Spleen (tissue), 11 donors: ENCODE data around the gene C1orf174. TPM values are rescaled to one million over a fixed set of nuclear protein-coding genes. Genes with fewer than 3 reads are reported as not detected.

ENCODE experiments used
- DNase-seq: peaks from one replicate; pipeline ENCODE4 v3.0.0-alpha.2; 2020
- H3K27ac ChIP-seq, 8 donors: fragments of 200-600 bp; sonication (generic) in 7 of 8; 1 replicate in 4 of 8; 2 replicates in 4 of 8; pipeline versions ENCODE4 v1.5.0 to v1.8.0; 2016 to 2021; ENCODE audit warnings: inconsistent platforms in 4 of 8, mild to moderate bottlenecking in 4 of 8, moderate library complexity in 1 of 8
- H3K27me3 ChIP-seq, 7 donors: fragments of 200-600 bp; sonication (generic) in 6 of 7; replicated peaks in 1 of 7; 1 replicate in 4 of 7; 2 replicates in 3 of 7; pipeline versions ENCODE4 v1.5.0 to v1.8.0; 2016 to 2021; ENCODE audit warnings: inconsistent platforms in 3 of 7, mild to moderate bottlenecking in 1 of 7
- H3K36me3 ChIP-seq, 6 donors: fragments of 200-600 bp; sonication (generic) in 5 of 6; 1 replicate in 4 of 6; 2 replicates in 2 of 6; pipeline versions ENCODE4 v1.5.0 to v1.8.0; 2016 to 2021; ENCODE audit warnings: inconsistent platforms in 2 of 6
- H3K4me1 ChIP-seq, 6 donors: fragments of 200-600 bp; sonication (generic) in 5 of 6; 1 replicate in 3 of 6; 2 replicates in 3 of 6; pipeline versions ENCODE4 v1.5.0 to v1.8.0; 2016 to 2021; ENCODE audit warnings: inconsistent platforms in 3 of 6
- H3K4me3 ChIP-seq, 8 donors: fragments of 200-600 bp; sonication (generic) in 7 of 8; 1 replicate in 4 of 8; 2 replicates in 4 of 8; pipeline versions ENCODE4 v1.5.0 to v1.8.0; 2016 to 2021; ENCODE audit warnings: inconsistent platforms in 4 of 8, mild to moderate bottlenecking in 4 of 8, moderate library complexity in 2 of 8
- H3K9me3 ChIP-seq, 8 donors: fragments of 200-600 bp; sonication (generic) in 7 of 8; 1 replicate in 4 of 8; 2 replicates in 4 of 8; pipeline versions ENCODE4 v1.5.0 to v1.8.0; 2016 to 2021; ENCODE audit warnings: inconsistent platforms in 4 of 8
- POLR2A ChIP-seq, 3 donors: fragments of 450-650 bp; IDR thresholded peaks; one replicate each; pipeline ENCODE4 v1.5.1; 2017; ENCODE audit warnings: antibody characterized with exemption in 3 of 3, mild to moderate bottlenecking in 1 of 3
- POLR2AphosphoS5 ChIP-seq, 3 donors: sonication (generic); formaldehyde crosslinking; IDR thresholded peaks; one replicate each; pipeline ENCODE4 v1.5.1; 2017; ENCODE audit warnings: antibody characterized with exemption in 3 of 3
- WGBS, 5 donors: extraction: QIAGEN DNeasy Blood & Tissue Kit in 3 of 5; methylation state at CpG; one replicate each; pipeline versions ENCODE4 v1.1.5 to v1.1.7; 2013 to 2018; 5-methylcytosine and 5-hydroxymethylcytosine counted together
- intact Hi-C: fragments of 100-400 bp; cut with DNase I; formaldehyde crosslinking; loops from one replicate; pipeline ENCODE4 v1.15.0; 2023; ENCODE audit warnings: low total_unique reads
- polyA plus RNA-seq, 3 donors: library from polyadenylated mRNA; stranded (reverse); fragments of 200-250 nt; gene quantifications; one replicate each; pipeline ENCODE4 v1.2.1, GENCODE V29; 2013
- total RNA-seq, 7 donors: library from RNA; depleted of rRNA in 3 of 7; stranded (reverse); fragments of >200 nt in 3 of 7; fragmentation: NEBNext Ultra II Directional in 4 of 7; extraction: Animal tissue kit (Norgen Biotek cat#: 25700) in 4 of 7; gene quantifications; one replicate each; pipeline versions ENCODE4 v1.1.0 to v1.2.1, GENCODE V29; 2016 to 2021
- TF ChIP-seq, protein P1 (sequence below), 11 experiments: fragments of 200-600 bp in 7 of 11; fragments of 450-650 bp in 4 of 11; sonication (generic) in 4 of 11; IDR thresholded peaks in 8 of 11; conservative IDR thresholded peaks in 3 of 11; 1 replicate in 7 of 11; 2 replicates in 4 of 11; pipeline versions ENCODE4 v1.4.0 to v1.8.0; 2016 to 2021; ENCODE audit warnings: antibody characterized with exemption in 11 of 11, inconsistent platforms in 4 of 11, mild to moderate bottlenecking in 1 of 11
- donor health status: healthy with polysubstance abuse.
- donor health status: DM: no; HTN: no; CAD: no; lungs with moderate emphysema.
- donor health status: DM: no; HTN: no; CAD: no.
- donor health status: Bipolar disorder and iron deficiency.
- donor health status: healthy.
- donor health status: DM: no; HTN: no; CAD: no.
- donor health status: DM: yes; HTN: yes; CAD: no.

C1orf174 gene
- total and polyA plus RNA-seq, 10 donors = 14.9 to 34.5 (median 21.8) TPM

GRCh38 chr1:3942416-3943122 lies 42.5 kb upstream of the C1orf174 start:
- no peak for DNase-seq

GRCh38 chr1:3940754-3941345 lies 40.8 kb upstream of the C1orf174 start:
- H3K27ac ChIP-seq = no peak overlapping the region
- H3K36me3 ChIP-seq = no peaks in the 10 kb centered on the region
- H3K4me3 ChIP-seq = no peak overlapping the region
- 67 to 76% (median 69%) methylated on average over 12 of the region's 12 CpGs for WGBS, 5 donors
- intact Hi-C loops = no loop called here
- TF ChIP-seq, protein P1, sequence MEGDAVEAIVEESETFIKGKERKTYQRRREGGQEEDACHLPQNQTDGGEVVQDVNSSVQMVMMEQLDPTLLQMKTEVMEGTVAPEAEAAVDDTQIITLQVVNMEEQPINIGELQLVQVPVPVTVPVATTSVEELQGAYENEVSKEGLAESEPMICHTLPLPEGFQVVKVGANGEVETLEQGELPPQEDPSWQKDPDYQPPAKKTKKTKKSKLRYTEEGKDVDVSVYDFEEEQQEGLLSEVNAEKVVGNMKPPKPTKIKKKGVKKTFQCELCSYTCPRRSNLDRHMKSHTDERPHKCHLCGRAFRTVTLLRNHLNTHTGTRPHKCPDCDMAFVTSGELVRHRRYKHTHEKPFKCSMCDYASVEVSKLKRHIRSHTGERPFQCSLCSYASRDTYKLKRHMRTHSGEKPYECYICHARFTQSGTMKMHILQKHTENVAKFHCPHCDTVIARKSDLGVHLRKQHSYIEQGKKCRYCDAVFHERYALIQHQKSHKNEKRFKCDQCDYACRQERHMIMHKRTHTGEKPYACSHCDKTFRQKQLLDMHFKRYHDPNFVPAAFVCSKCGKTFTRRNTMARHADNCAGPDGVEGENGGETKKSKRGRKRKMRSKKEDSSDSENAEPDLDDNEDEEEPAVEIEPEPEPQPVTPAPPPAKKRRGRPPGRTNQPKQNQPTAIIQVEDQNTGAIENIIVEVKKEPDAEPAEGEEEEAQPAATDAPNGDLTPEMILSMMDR (IDR thresholded peaks at IDR 0.05 in 8 of 11, conservative IDR thresholded peaks at IDR 0.05 in 3 of 11) = no peak
- DNase-seq = no peak
- no peaks in the 10 kb centered on the region for H3K4me1 ChIP-seq
- peaks cover 0 to 21% (median 13%) of the 10 kb centered on the region in 8 donors for H3K9me3 ChIP-seq
- H3K27me3 ChIP-seq = peaks cover 0 to 59% (median 0%) of the 10 kb centered on the region in 7 donors

More at GRCh38 chr1:3942416-3943122, 42.5 kb upstream of the C1orf174 start:
- Histone ChIP-seq H3K27me3 (peaks cover 0 to 65% (median 0%) of the 10 kb centered on the region in 7 donors), H3K9me3 (peaks cover 0 to 5% (median 1%) of the 10 kb centered on the region in 8 donors), H3K4me1 (no peaks in the 10 kb centered on the region), H3K36me3 (no peaks in the 10 kb centered on the region), H3K4me3 (no peak overlapping the region), H3K27ac (no peak overlapping the region)
- intact Hi-C loops = no loop called here
- 80 to 87% (median 85%) methylated on average over 17 of the region's 17 CpGs for WGBS, 5 donors
- TF ChIP-seq POLR2AphosphoS5 (IDR thresholded peaks at IDR 0.05) (no peak), POLR2A (IDR thresholded peaks at IDR 0.05) (no peak)
- TF ChIP-seq, protein P1 (IDR thresholded peaks at IDR 0.05 in 8 of 11, conservative IDR thresholded peaks at IDR 0.05 in 3 of 11) = no peak

- Histone ChIP-seq H3K27ac (no peak overlapping the region), H3K4me3 (no peak overlapping the region), H3K9me3 (peaks cover 0 to 26% (median 13%) of the 10 kb centered on the region in 8 donors), H3K36me3 (no peaks in the 10 kb centered on the region), H3K4me1 (no peaks in the 10 kb centered on the region), H3K27me3 (peaks cover 0 to 59% (median 0%) of the 10 kb centered on the region in 7 donors)
- WGBS, 5 donors = 69 to 77% (median 71%) methylated on average over 15 of the region's 15 CpGs
- DNase-seq = no peak
- no peak for TF ChIP-seq POLR2AphosphoS5 (IDR thresholded peaks at IDR 0.05)
- TF ChIP-seq, protein P1 (IDR thresholded peaks at IDR 0.05 in 8 of 11, conservative IDR thresholded peaks at IDR 0.05 in 3 of 11) = no peak
- intact Hi-C loops = no loop called here
Observed at GRCh38 chr1:3940081-3940753, 40.1 kb upstream of the C1orf174 start.
